Astrocyte (in vitro differentiated cells and primary cell): Measurements from ENCODE around the gene RPL7A. TPM values are rescaled to one million over a fixed set of nuclear protein-coding genes. Genes with fewer than 3 reads are reported as not detected.
"Not testable (repeated sequence)": the region's sequence is repeated elsewhere in the genome, so short reads cannot be mapped to it uniquely, and the experiment has no call there.

Source experiments
- DNase-seq: peaks from one replicate; pipeline ENCODE4 v3.0.0-alpha.2; 2010; ENCODE audit warnings: low read depth
- FAIRE-seq: peaks from 2 replicates; lab custom pipeline; 2011; peaks lifted over from hg19 to GRCh38; lab: Jason Lieb, UNC
- H2AFZ ChIP-seq: 2 replicates; pipeline ENCODE4 v1.6.0; 2012; ENCODE audit warnings: low read depth, low read length, inconsistent platforms
- H3K27ac ChIP-seq: 2 replicates; pipeline ENCODE4 v1.5.1; 2011; ENCODE audit warnings: low read depth, low read length, inconsistent platforms
- H3K27me3 ChIP-seq: 2 replicates; pipeline ENCODE4 v1.6.0; 2011; ENCODE audit warnings: low read length, inconsistent platforms; ENCODE audit not compliant: insufficient read depth
- H3K36me3 ChIP-seq: 2 replicates; pipeline ENCODE4 v1.5.1; 2011; ENCODE audit warnings: low read length, inconsistent platforms; ENCODE audit not compliant: insufficient read depth
- H3K4me1 ChIP-seq: 2 replicates; pipeline ENCODE4 v1.5.1; 2011; ENCODE audit warnings: low read length, inconsistent platforms; ENCODE audit not compliant: insufficient read depth
- H3K4me2 ChIP-seq: 2 replicates; pipeline ENCODE4 v1.6.0; 2012; ENCODE audit warnings: low read length, inconsistent platforms
- H3K4me3 ChIP-seq: 2 replicates; pipeline ENCODE4 v1.5.1; 2011; ENCODE audit warnings: low read depth, mild to moderate bottlenecking, low read length, inconsistent platforms; ENCODE audit not compliant: insufficient read depth
- H3K79me2 ChIP-seq: 2 replicates; pipeline ENCODE4 v1.6.0; 2012; ENCODE audit warnings: mild to moderate bottlenecking, low read length, inconsistent platforms; ENCODE audit not compliant: insufficient read depth
- H3K9ac ChIP-seq: 2 replicates; pipeline ENCODE4 v1.6.0; 2012; ENCODE audit warnings: mild to moderate bottlenecking, low read length, inconsistent platforms
- H3K9me3 ChIP-seq: 2 replicates; pipeline ENCODE4 v1.5.1; 2012; ENCODE audit warnings: low read depth, mild to moderate bottlenecking, low read length, inconsistent platforms; ENCODE audit not compliant: insufficient read depth
- H4K20me1 ChIP-seq: 2 replicates; pipeline ENCODE4 v1.6.0; 2012; ENCODE audit warnings: low read length, inconsistent platforms; ENCODE audit not compliant: insufficient read depth
- H3K27ac Mint-ChIP-seq: one replicate; pipeline ENCODE4 v1.8.0; 2021; ENCODE audit warnings: mild to moderate bottlenecking, mixed read lengths; ENCODE audit not compliant: unreplicated experiment
- H3K27me3 Mint-ChIP-seq: one replicate; pipeline ENCODE4 v1.8.0; 2021; ENCODE audit warnings: low read depth, mixed read lengths; ENCODE audit not compliant: unreplicated experiment
- H3K36me3 Mint-ChIP-seq: one replicate; pipeline ENCODE4 v1.8.0; 2021; ENCODE audit warnings: low read depth, mixed read lengths; ENCODE audit not compliant: unreplicated experiment
- H3K4me1 Mint-ChIP-seq: one replicate; pipeline ENCODE4 v1.8.0; 2021; ENCODE audit warnings: low read depth, mixed read lengths; ENCODE audit not compliant: unreplicated experiment
- H3K4me3 Mint-ChIP-seq: one replicate; pipeline ENCODE4 v1.8.0; 2021; ENCODE audit warnings: mild to moderate bottlenecking, moderate library complexity, mixed read lengths; ENCODE audit not compliant: unreplicated experiment
- H3K9me3 Mint-ChIP-seq: one replicate; pipeline ENCODE4 v1.8.0; 2021; ENCODE audit warnings: mild to moderate bottlenecking, mixed read lengths; ENCODE audit not compliant: unreplicated experiment
- EZH2 ChIP-seq: IDR thresholded peaks from 2 replicates; pipeline ENCODE4 v1.6.1; 2012; ENCODE audit warnings: mild to moderate bottlenecking, low read length, inconsistent platforms; ENCODE audit not compliant: insufficient read depth
- total RNA-seq: library from RNA; stranded (reverse); gene quantifications from 2 replicates; pipeline ENCODE4 v1.2.1, GENCODE V29; 2021
- TF ChIP-seq, protein P1 (sequence below): IDR thresholded peaks from 2 replicates; pipeline ENCODE4 v1.5.1; 2011; ENCODE audit warnings: low read depth, mild to moderate bottlenecking, inconsistent platforms, low read length, moderate library complexity; ENCODE audit not compliant: insufficient read depth

The RPL7A gene
- total RNA-seq, 1 donor from 2014 or later = 1,364 TPM

DNA sequence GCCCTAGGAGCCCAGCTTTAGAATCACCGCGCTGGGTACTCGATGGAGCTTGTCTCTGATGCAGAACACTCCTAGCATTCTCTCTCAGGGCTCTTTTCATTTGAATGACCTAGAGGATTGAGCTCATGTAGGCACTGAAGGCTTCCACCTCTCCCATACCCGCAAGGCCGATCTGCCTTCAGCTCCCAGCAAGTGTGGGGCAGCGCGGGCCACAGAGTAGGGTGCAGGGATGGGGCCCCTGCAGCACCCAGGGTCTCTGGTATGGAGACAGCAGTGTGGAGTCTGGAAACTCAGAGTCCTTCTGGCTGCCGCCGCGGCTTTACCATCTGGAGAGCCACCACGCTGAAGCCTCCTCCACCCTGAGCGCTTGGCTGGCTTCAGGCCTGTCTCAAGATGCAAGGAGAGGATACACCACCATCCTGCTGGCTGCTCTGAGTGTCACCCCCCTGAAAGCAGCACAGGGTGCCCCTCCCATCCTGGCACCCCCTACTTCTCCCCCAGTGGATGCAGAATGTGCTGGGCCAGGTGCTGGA is 41.1 kb downstream of the RPL7A start:
- H3K4me1 Mint-ChIP-seq = no peaks in the 10 kb centered on the region
- TF ChIP-seq, protein P1, sequence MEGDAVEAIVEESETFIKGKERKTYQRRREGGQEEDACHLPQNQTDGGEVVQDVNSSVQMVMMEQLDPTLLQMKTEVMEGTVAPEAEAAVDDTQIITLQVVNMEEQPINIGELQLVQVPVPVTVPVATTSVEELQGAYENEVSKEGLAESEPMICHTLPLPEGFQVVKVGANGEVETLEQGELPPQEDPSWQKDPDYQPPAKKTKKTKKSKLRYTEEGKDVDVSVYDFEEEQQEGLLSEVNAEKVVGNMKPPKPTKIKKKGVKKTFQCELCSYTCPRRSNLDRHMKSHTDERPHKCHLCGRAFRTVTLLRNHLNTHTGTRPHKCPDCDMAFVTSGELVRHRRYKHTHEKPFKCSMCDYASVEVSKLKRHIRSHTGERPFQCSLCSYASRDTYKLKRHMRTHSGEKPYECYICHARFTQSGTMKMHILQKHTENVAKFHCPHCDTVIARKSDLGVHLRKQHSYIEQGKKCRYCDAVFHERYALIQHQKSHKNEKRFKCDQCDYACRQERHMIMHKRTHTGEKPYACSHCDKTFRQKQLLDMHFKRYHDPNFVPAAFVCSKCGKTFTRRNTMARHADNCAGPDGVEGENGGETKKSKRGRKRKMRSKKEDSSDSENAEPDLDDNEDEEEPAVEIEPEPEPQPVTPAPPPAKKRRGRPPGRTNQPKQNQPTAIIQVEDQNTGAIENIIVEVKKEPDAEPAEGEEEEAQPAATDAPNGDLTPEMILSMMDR = no peak
- no peak for TF ChIP-seq EZH2
- Histone ChIP-seq H3K9me3 (no peaks in the 10 kb centered on the region), H3K9ac (no peak overlapping the region), H3K36me3 (no peaks in the 10 kb centered on the region), H3K4me3 (no peak overlapping the region), H3K27me3 (no peaks in the 10 kb centered on the region), H3K4me1 (no peaks in the 10 kb centered on the region), H4K20me1 (no peaks in the 10 kb centered on the region), H3K4me2 (no peak overlapping the region), H3K79me2 (no peaks in the 10 kb centered on the region), H3K27ac (no peak overlapping the region), H2AFZ (no peak overlapping the region)
- no peak overlapping the region for H3K4me3 Mint-ChIP-seq
- no peaks in the 10 kb centered on the region for H3K36me3 Mint-ChIP-seq
- H3K9me3 Mint-ChIP-seq = no peaks in the 10 kb centered on the region
- DNase-seq (no peak), FAIRE-seq (no peak)
- H3K27ac Mint-ChIP-seq = no peak overlapping the region
- H3K27me3 Mint-ChIP-seq = peaks cover 34% of the 10 kb centered on the region

DNA sequence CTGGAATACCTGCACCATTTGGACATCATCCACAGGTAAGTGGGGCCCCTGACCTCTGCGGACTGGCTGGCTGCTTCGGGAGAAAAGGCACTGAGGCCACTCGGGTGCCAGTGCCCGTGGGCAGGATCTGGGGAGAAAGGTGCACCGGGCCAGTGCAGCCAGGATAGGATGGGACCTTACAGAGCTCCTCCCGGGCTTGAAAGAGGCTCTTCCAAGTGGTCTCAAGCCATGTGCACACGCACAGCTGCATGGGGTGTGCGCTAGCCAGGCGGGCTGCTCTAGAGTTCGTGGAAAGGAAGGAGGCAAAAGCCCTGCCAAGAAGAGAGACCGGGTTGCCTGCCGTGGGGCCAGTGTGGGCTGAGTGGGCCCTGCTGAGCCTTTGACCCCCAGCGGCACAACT is 41.5 kb downstream of the RPL7A start:
- no peaks in the 10 kb centered on the region for H3K9me3 ChIP-seq
- H3K79me2 ChIP-seq = no peaks in the 10 kb centered on the region
- H3K27ac ChIP-seq = no peak overlapping the region
- no peak overlapping the region for H3K4me3 ChIP-seq
- H3K27me3 Mint-ChIP-seq = peaks cover 38% of the 10 kb centered on the region
- FAIRE-seq = no peak
- no peaks in the 10 kb centered on the region for H4K20me1 ChIP-seq
- H3K27me3 ChIP-seq = no peaks in the 10 kb centered on the region
- no peaks in the 10 kb centered on the region for H3K9me3 Mint-ChIP-seq
- no peak overlapping the region for H3K27ac Mint-ChIP-seq
- DNase-seq = no peak
- no peak overlapping the region for H3K4me2 ChIP-seq
- H3K9ac ChIP-seq = no peak overlapping the region
- no peaks in the 10 kb centered on the region for H3K36me3 ChIP-seq
- no peaks in the 10 kb centered on the region for H3K4me1 ChIP-seq
- no peak overlapping the region for H3K4me3 Mint-ChIP-seq
- no peak for TF ChIP-seq EZH2
- TF ChIP-seq, protein P1 = no peak
- no peak overlapping the region for H2AFZ ChIP-seq
- H3K4me1 Mint-ChIP-seq = no peaks in the 10 kb centered on the region
- H3K36me3 Mint-ChIP-seq = no peaks in the 10 kb centered on the region

DNA sequence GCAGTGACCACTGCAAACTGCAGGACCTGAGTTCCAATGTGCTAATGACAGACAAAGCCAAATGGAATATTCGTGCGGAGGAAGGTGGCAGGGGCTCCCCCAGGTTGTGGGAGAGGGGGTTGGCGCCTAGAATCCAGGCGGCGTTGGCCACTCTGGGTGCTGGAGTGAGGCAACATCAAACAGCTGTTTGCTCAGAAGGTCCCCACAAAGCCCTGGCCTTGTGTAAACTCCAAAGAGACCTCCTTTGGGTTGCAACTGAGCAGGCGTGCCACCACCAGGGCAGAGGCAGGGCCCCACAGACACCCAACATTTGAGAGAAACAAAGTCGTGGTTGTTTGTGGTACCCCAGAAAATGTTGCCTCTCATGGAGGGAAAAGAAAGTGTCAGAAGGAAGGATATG is 42.7 kb downstream of the RPL7A start:
- Histone ChIP-seq H3K36me3 (no peaks in the 10 kb centered on the region), H3K9ac (no peak overlapping the region), H3K79me2 (no peaks in the 10 kb centered on the region), H3K9me3 (no peaks in the 10 kb centered on the region), H3K27me3 (peaks cover 2% of the 10 kb centered on the region), H3K4me2 (no peak overlapping the region), H3K27ac (no peak overlapping the region), H3K4me3 (no peak overlapping the region), H3K4me1 (no peaks in the 10 kb centered on the region), H2AFZ (no peak overlapping the region), H4K20me1 (no peaks in the 10 kb centered on the region)
- Mint-ChIP-seq H3K27ac (no peak overlapping the region), H3K9me3 (no peaks in the 10 kb centered on the region), H3K4me1 (no peaks in the 10 kb centered on the region), H3K27me3 (peaks cover 49% of the 10 kb centered on the region), H3K4me3 (no peak overlapping the region), H3K36me3 (no peaks in the 10 kb centered on the region)
- FAIRE-seq (no peak), DNase-seq (no peak)
- TF ChIP-seq, protein P1 = no peak
- TF ChIP-seq EZH2 = no peak

DNA sequence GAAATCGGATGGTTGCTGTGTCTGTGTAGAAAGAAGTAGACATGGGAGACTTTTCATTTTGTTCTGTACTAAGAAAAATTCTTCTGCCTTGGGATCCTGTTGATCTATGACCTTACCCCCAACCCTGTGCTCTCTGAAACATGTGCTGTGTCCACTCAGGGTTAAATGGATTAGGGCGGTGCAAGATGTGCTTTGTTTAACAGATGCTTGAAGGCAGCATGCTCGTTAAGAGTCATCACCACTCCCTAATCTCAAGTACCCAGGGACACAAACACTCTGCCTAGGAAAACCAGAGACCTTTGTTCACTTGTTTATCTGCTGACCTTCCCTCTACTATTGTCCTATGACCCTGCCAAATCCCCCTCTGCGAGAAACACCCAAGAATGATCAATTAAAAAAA is 43.4 kb downstream of the RPL7A start:
- not testable (repeated sequence) for H3K79me2 ChIP-seq, H3K9me3 Mint-ChIP-seq, H2AFZ ChIP-seq, H3K4me3 Mint-ChIP-seq, H3K36me3 ChIP-seq, H3K4me1 ChIP-seq, H3K27me3 ChIP-seq, H3K9me3 ChIP-seq, H3K27ac Mint-ChIP-seq, H3K36me3 Mint-ChIP-seq, H3K4me3 ChIP-seq, H3K4me1 Mint-ChIP-seq, DNase-seq, H3K9ac ChIP-seq, FAIRE-seq, H4K20me1 ChIP-seq, H3K4me2 ChIP-seq, H3K27ac ChIP-seq
- peaks cover 54% of the 10 kb centered on the region for H3K27me3 Mint-ChIP-seq
